RKO (cell line): Measurements from ENCODE around the gene MTCP1.

Experiments
- DNase-seq: peaks from one replicate; pipeline ENCODE4 v3.0.0-alpha.2; 2016; ENCODE audit warnings: low spot score

The MTCP1 gene, protein sequence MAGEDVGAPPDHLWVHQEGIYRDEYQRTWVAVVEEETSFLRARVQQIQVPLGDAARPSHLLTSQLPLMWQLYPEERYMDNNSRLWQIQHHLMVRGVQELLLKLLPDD

GRCh38 chrX:155070975-155071693 is at the start of gene MTCP1, which contains the start of the genes BRCC3 and CMC4:
MTCP1 (minus strand) TSS chrX:155071136; CDS start chrX:155066010, 5,126 bp downstream.
BRCC3 (plus strand) TSS chrX:155071508; CDS start chrX:155071528, 20 bp downstream.
CMC4 (minus strand) TSS chrX:155071136; CDS start chrX:155064023, 7,113 bp downstream.
- DNase-seq, result peak; percentile 84

GRCh38 chrX:155115174-155115819 is 44.4 kb upstream of the MTCP1 start:
- no peak for DNase-seq

GRCh38 chrX:155113097-155113496 is 42.2 kb upstream of the MTCP1 start:
- no peak for DNase-seq

- peak; percentile 11 for DNase-seq
Observed at GRCh38 chrX:155112171-155112570, 41.2 kb upstream of the MTCP1 start.

DNA sequence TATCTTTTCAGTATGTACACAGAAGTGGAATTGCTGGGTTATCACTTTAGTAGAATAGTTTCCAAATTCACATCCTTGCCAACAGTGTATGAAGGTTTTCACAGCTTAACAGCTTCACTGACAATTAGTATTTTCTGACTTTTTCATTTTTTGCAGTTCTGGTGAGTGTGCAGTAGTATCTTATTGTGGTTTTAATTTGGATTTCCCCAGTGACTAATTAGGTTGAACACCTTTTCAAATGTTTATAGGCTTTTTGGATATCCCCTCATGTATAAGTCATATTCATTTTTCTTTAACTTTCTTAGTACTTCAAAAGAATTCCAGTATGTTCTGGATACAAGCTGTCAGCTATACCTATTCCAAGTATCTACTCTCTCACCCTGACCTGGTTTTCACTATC is 37.5 kb upstream of the MTCP1 start:
- DNase-seq, result no peak

DNA sequence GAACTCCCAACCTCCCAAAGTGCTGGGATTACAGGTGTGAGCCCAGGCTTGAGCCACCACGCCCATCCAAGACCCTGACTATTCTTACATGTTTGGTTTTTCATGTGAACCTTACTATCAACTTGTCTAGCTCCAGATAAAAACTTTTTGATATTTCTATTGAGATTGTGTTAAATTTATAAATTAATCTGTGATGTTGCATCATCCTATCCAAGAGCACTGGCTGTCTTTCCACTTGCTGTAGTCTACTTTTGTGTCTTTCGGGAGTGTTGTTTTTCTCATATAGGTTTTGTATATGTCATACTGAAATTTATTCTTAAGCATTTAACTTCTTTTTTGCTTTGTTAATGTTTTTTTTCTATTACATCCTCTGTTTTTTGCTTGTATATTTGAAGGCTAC is 35.0 kb upstream of the MTCP1 start:
- no peak for DNase-seq

DNA sequence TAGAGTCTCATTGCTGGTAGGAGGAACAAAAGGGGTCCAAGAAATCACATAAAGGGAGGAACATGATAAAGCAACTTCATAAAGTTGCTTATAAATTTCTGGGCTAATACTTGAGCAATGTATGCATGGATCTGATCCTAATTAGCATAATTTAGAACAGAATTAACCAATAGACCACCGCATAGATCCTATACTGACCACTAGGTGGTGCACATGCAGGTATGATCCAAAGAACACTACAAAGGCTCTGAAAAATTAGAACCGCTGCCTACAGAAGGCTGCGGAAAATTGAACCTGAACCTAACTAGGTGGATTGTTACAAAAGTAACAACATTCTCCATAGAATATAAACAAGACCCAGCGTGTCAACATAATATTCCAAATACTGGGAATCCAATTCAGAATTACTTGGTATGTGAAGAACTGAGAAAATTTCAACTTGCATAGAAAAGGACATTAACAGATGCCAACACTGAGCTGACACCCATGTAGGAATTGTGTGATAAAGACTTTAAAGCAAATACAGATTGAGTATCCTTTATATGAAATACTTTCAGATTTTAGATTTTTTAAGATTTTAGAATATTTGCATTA is 23.6 kb upstream of the MTCP1 start:
- peak; percentile 55 for DNase-seq

DNA sequence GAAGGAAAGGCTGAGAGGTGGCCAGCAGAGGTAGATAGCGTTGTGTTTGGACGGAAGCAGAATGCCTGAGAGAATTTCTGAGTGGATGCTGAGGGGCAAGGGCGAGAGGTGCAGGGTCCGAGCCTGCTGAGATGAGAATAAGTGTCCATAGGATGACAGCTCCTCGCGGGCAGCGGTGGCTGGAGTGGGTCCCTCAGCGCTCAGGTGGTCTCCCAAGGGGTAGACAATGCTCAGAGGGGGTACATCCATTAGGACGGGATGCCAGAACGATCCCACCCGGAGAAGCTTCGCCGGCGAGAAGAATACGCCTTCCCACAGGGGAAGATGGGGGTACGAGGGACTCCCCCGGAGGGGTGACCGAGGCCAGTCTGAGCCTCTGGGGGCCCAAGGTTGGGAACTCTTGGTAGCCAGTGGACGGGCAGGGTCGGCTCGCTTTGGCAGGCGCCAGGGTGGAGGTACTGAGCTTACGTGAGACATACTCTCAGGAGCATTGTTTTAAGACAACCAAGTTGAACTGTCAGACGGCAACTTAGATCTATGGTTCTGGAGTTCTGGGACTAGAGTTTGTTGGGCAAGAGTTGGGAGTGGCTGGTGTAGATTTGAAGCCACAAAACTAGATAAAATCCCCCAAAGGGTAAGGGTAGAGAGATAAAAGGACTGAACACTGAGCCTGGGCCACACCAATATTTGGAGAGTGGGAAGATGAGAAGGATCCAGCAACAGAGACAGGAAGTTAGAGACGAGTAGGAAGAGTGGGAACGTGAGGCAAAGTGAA is 16.2 kb upstream of the MTCP1 start:
- DNase-seq, result no peak

DNA sequence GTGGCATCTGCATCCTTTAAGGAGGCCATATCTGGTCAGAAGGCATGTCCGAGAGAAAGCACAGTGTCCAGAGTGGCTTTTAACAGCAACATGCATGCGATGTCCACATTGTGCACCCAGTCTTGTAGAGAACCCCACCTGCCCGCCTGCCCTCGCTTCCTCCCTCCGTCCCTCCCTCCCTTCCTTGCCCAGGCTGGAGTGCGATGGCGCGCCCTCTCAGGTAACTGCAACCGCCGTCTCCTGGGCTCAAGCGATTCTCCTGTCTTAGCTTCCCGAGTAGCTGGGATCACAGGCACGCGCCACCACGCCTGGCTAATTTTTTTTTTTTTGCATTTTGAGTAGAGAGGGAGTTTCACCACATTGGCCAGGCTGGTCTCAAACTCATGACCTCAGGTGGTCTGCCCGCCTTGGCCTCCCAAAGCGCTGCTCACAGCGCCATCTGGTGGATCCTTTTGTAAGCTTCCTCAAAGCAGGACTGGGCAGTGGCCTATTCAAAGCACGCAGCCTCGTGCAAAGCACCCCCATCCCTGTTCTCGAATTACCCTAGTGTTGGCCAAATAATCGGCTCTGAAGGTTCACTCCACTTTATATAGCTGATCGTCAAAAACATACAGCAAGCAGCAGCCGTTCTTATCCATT is 15.4 kb upstream of the MTCP1 start:
- DNase-seq, result peak; percentile 33

- DNase-seq, result peak; percentile 18
Observed at GRCh38 chrX:155071694-155072280, 851 bp upstream of the MTCP1 start.

DNA sequence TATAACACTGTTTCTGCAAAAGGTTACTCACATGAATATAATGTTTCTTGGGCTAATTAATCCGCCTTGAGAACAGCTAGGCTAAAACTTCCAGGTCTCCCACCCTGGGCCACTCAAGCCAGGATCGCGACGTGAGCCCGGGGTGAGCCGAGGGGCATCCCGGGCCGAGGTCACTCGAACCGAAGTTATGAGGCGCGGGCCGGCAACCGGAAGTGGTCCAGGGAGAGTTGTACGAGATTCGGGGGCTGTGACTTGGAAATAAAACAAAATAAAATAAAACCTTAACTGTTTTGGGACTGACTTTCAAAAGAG is 317 bp downstream of the MTCP1 start:
- DNase-seq, result no peak

DNA sequence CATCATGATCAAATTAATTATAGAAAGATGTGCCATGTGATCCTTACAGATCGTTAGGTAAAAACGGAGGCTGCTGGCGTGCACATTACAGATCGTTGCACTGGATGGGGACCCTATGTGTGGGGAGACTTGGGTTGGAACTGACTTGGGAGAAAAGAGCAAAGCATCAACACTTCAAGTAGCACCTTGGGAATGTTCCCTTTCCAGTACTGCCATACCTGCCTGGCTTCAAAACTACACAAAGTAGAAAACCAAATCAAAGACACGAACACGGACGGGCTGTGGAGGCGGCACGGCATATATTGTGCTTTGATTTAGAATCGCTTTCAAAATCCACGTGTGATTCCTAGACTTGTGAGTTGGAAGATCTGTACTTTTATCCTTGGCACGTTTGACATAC is 898 bp downstream of the MTCP1 start:
- peak; percentile 19 for DNase-seq

DNA sequence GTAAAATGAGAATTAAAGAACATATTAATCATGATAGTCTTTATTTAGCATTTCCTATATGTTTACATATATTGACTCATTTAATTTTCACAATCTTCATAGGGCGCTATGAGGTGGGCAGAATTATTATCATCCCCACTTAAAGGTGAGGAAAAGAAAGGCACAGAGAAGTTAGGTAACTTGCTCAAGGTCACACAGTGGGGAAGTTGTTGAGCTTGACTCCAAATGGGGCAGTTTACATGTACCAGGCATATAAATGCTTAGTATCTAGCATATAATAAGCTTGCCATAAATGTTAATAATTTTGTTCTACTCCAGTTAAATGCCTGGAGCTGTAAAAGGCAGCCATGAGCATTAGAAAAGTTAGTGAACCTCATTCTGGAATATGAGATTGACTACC is 1.5 kb downstream of the MTCP1 start:
- DNase-seq, result no peak

DNA sequence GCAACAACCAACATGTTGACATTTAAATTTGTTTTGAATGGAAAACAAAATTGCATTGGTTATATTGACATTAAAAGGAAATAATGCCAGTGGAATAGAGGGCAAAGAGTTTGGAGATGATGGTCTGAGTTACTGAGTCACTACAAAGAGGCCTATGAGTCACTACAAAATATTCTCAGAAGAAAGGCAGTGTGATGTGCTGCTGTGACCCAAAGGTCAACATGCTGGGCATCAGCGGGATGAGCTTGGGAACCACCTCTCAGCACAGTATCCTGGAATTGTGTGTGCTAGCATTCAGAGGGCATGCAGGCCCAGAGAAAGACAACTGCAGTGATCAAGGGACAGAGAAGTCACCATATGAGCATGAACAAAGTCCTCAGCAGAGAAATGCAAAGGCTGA is 2.8 kb downstream of the MTCP1 start:
- DNase-seq, result peak; percentile 84

GRCh38 chrX:155065035-155065734 is 5.8 kb downstream of the MTCP1 start:
- DNase-seq, result no peak

DNA sequence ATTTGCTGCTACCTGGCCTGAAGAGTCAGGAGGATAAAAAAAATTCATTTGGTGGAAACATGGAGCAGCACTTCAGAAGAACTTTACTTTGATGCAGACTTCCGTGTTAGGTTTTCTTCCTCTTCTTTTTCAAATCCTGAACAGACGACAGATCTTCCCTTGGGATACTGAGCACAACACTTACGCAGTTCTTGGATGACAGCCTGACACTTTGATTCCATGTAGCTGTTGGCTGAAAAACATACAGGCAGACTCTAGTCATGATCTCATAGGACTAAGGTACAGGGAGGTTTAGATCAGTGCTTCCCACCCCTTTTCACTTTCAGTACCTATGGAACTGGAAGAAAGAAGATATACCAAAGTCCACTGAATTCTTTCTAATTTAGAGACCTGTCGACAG is 9.2 kb downstream of the MTCP1 start:
- no peak for DNase-seq

DNA sequence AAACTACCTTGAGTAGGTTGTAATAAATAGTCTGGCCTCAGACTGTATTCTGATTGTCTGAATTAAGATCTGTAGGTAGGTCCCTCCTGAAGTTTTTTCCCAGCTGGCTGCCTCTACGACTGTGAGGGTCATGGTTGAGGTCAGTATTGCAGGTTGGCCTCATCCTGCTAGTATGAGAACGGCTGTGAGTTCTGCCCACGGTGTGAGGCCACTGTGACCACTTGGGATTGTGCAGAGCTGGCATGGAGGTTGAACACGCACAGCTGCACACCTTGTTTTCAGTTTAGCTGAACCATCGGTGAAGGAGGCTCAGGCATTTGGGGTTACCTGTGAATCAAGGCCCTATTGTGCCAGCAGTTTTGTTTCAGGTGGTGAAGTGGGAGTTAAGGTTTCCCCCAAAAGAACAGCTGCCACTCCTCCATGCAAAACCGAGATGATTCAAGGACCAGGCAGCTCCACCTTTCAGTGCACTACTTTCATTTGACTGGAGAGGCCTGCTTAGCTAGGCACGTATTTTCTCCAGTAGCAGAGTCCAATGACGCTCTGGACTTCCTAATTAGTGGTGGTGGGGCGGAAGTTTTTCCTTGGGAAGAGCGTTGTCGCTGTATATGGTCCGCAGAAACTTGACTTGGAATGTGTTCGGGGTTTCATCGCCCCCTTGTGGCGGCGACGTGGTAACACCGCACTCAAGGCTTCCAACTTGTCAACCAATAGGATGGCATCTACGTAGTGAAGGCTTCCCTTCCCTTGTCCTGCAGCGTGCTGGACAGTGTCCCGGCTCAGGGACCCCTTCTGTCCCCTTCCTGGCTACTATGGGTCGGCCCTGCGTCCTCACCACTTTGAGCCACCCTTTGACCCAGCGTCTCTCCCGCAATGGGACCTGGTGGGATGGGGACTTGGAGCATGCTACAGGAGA is 13.8 kb downstream of the MTCP1 start:
- DNase-seq, result no peak

GRCh38 chrX:155056471-155056870 is 14.5 kb downstream of the MTCP1 start:
- no peak for DNase-seq

DNA sequence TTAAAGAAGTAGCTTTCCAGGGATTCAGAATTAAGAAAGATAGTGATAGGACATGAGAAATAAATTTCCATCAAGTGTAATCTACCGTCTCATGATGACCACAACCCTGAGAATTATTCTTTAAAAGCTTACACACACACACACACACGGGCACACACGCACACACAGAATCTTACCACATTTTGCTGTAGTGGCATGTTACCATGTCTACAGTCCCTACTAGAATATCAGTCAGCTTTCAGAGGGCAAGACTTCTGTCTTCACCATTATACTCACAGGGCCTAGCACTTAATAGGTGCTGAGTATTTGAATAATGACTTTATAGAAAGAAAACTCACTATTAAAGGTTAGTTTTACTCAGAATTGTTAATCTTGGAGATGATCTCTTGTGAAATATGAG is 15.4 kb downstream of the MTCP1 start:
- DNase-seq, result no peak

GRCh38 chrX:155054255-155054654 is 16.7 kb downstream of the MTCP1 start:
- DNase-seq, result no peak
